Panc1 (cell line): ENCODE data around the gene SV2B.

Experiments used
- CTCF ChIP-seq: fragments of 450-650 bp; IDR thresholded peaks from 2 replicates; pipeline ENCODE4 v1.5.1; 2017; ENCODE audit warnings: mild to moderate bottlenecking
- TCF7L2 ChIP-seq: IDR thresholded peaks from 2 replicates; pipeline ENCODE4 v1.6.1; 2011; ENCODE audit warnings: mild to moderate bottlenecking, low read depth, low read length, inconsistent platforms

GRCh38 chr15:91308855-91309254 is 208.8 kb downstream of the SV2B start:
- TF ChIP-seq CTCF (no peak), TCF7L2 (no peak)
